ENCODE data around the gene KCNQ1.

KCNQ1 gene

DNA sequence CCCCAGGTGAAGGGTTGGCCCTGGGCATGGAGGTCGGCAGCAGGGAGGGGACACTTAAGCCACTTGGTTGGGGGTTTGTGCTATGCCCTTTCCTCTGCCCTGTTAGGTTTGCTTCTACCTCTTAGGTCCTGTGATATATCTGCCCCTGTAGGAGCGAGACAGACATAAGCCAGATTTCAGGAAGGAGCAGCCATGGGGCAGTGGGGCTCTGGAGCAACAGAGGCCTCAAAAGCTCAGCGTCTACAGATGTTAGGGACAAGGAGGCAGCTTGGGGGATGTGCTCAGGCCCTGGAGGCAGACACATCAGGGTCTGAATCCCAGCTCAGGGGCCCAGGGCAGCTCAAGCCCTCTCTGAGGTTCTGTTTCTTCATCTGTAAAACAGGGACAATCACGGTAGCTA, 282.2 kb downstream of the KCNQ1 start:
- no peak for DNase-seq (ENCODE audit: low read depth in 1 of 2, low spot score in 1 of 2)

DNA sequence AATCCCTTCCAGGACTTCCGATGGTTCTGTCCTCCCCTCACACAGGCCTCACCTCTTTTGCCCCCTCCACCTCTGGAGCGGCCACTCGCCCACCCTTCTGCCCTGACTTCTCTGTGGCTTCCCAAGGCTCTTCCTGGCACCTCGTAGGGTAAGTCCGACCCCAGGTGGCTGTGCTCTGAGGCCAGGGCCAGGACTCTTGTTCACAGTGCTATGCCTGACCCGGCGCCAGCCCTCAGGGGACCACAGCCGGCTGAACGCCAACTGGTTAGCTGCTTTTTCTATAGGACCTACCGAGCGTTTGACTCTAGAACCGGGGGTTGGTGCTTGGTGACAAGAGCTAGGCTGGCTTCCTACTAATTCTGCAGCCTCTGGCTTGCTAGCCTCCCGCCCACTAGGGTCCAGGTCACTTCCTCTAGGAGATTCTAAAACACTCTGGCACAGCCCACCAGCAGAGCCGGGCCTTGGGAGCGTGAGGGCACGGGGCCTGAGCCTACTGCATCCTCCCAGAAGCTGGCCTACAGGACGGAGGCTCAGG, 283.4 kb downstream of the KCNQ1 start:
- no peak for DNase-seq (ENCODE audit: low read depth in 1 of 2, low spot score in 1 of 2)

DNA sequence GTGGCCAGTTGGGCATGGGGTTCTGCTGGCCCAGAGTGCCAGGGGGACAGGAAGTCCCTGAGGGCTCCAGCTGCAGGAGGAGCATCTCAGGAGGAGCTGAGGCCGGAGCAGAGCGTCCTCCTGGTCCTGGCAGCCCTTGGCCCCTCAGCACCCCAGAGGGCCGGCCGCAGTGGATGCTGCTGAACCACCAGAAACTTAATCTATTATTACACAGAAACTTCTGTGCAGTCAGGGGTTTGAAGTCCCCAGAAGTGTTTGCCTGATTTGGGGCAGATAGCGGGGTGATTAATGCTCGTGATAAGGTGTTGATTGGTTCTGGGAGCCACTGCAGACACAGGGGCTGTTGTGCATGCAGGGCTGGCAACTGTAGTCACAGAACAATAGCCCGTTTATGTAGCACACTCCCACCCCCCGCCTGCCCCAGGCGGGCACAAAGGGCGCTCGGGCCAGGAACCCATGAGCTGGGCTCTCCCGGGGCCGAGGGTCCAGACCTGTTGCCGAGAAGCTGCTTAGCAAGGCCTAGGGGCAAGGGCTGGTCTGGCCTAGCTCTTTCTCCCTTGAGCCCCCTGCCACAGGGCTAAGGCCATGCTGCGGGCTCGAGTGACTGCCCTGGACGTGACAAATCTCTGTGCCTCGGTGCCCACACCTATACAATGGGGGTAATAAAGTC, 284.0 kb downstream of the KCNQ1 start:
- DNase-seq (ENCODE audit: low read depth in 1 of 2, low spot score in 1 of 2), result no peak

DNA sequence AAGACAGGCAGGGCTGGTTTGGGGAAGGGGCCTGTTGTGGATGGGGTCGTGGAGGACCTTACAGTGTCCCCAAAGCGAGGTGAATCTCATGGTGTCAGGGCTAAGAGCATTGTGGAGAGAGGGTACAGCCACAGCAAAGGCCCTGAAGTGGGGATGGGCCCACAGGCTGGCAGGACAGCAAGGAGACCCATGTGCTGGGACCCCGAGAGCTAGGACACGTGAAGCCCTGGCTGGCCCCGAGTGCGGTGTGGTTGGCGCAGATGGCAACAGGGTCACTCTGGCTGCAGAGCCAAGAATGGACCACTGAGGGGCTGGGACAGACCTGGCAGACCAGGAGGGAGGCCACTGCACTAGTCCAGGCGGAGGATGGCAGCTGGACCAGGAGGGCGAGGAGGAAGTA, 285.0 kb downstream of the KCNQ1 start:
- no peak for DNase-seq (ENCODE audit: low read depth in 1 of 2, low spot score in 1 of 2)

DNA sequence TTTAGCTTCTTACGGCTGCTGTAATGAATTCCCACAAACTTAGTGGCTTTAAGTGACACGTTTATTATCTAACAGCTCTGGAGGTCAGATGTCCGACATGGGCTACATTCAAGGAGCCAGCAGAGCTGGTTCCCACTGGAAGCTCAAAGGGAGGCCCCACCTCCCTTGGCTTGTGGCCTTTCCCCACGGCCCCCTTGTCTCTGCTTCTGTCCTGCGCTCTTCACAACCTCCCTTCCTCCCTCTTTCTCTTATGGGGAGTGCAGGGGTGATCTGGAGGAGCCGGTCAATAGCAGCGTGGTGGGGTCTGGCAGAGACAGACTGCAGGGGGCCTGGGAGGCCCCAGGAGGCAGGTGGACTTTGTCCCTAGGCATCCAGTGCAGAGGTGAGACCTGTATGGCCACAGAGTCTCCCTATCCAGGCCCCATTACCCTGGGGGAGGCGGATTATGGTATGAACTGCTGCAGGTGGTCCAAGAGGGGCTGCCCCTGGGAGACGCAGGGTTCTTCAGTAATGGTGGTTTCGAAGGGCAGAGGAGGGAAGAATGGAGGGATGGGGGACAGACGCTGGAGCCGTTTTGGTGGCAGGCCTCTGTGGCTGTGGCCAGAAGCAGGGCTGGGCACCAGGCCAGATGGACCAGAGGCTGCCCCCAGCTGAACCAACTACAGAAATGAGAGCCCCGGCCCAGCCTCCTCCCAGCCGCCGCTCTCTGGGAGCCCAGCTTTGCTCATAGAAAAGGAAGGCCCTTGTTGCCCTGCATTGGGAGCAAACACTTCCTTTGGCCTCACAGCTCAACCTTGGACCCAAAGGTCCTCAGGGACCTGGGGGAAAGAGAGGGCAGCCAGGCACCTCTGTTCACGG, 285.7 kb downstream of the KCNQ1 start:
- no peak for DNase-seq (ENCODE audit: low read depth in 1 of 2, low spot score in 1 of 2)

DNA sequence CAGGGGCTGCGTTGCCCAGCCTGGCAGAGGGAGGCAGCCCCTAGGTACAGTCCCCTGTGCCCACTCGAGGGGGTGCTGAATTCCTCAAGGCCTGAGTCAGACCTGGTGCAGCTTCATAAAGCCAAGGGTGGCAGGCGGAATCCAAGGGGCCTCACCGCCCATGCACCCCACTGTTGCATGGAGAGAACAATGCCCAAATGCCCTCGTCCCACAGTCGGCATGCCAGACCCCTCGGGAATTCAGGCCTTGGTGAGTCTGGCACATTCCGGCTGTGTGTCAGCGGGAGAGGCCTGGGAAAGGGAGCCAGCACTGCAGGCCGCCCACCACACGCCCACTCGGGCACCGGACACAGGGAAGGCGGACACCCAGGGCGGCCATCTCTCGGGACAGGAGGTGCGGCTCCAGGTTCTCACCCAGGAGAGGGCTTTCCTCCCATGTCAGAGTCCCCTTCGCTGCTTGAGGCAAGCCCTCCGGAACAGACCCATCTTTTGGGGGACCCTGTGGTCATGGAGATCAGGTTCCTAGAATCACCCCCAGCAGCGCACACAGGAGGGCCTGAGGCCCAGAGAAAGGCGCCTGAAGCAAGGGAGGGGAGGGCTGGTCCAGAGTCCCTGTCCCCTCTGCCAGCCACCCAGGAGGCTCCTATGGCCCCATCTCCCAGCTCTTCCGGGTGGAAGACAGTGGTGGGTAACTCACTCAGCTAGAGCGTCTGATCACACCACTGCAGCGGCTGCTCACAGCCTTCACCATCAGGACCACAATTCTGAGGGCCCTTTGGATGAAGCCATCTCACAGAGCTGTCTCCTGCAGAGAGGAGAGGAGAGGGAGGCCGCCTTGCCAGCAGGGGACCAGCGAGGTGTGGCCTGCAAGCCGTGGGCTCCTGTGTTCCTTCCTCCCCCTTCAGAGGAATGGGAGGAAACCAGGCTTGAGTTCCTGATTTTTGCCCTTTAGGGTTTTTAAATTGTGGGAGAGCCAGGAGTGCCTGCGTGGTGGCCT, 286.6 kb downstream of the KCNQ1 start:
- no peak for DNase-seq (ENCODE audit: low read depth in 1 of 2, low spot score in 1 of 2)

DNA sequence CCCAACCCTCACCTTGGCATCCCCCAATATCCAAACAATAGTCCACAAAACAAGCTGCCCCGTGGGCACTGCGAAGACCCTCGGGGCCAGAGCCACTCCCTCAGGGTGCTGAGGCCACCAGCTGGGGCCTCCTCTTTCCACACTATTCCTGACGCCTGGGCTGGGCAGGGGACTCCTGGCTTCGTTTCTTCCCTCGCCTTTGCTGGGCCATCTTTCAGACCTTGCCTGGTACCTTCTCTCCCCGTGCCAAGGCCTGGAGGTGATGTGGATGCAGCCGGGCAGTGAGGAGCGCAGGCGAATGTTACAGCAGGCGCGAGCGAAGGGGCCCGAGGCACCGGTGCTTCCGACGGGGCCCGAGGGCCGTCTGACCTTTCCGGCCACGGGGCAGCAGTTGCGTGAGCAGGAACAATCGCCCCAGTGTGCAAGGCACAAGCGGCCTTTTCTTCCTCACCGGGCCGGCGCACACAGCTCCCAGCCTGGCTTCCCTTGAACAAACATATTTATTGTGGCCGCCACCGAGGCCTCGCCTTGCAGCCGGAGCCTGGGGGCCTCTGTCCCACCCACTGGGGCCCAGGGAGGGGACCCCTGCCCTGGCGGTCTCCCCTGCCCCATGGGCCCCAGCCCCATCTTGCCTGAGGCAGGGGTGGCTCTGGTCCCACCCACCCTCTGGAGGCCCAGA, 287.6 kb downstream of the KCNQ1 start:
- DNase-seq (ENCODE audit: low read depth in 1 of 2, low spot score in 1 of 2), result no peak

DNA sequence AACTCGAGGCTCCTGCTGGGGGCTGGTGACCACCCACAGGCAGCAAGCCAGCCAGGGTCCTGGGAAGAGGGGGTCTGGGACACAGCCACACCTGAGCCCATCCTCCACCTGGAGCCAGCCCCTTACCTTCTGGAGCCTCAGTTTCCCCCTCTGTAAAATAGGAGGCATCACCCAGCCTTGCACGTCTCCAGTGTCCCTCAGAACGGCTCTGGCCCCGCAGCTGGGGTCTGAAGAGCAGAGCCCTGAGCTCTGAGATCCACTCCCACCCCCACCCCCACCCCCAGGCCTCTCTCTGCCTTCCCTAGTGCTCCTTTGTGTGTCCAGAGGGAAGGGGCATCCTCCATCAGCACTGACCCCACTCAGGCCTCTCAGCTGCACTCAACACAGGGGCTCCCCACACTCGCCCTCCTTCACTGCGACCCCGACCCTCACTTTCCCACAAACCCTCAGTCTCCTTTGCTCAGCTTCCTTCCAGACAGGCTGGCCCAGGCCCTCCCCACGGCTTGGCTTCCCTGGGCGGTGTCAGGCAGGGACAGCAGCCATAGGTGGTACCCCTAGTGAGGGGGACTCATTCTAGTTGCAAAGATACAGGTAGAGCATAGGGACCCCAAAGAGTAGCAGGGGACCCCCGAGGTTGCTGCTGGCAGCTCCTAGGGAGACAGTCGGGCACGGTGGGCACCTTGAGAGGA, 288.3 kb downstream of the KCNQ1 start:
- DNase-seq (ENCODE audit: low read depth in 1 of 2, low spot score in 1 of 2), result no peak

DNA sequence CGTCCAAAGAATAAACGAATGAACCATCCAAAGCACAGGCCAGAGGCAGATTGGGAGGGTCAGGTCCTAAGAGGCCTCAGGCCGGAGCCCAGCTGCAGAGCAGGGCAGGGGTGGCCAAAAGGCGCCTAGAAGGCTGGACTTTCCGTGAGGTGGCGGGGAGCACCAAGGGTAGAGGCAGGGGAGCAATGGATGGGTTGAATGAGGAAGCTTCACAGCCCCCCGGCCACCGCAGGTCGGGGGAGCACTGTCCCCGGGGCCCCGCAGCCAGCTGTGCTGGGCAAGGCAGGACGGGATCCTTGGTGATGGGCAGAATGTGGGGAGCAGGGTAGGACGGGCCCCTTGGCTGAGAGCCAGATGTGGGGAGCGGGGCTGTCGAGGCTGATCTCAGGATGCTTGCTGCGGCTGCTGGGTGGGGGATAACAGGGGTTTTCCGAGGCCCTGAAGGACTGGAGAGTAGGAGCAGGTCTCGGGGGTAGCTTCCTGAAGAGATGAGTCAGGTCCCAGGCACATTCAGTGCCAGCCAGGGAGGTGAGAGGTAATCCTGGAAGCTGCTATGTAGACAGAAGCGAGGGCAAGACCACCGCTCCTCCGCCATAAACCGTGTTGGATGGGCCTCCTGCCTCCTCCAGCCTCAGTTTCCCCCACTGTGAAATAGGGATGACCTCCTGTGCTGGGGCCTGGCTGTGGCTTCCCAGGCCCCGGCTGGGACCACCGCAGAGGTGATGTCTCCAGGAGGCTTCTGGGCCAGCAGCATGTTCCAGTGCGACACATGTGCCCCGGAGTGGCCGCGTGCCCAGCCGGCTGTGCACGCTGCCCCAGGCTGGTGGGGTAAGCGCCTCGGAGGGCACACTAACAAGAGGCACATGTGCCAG, 289.6 kb downstream of the KCNQ1 start:
- DNase-seq (ENCODE audit: low read depth in 1 of 2, low spot score in 1 of 2), result no peak

DNA sequence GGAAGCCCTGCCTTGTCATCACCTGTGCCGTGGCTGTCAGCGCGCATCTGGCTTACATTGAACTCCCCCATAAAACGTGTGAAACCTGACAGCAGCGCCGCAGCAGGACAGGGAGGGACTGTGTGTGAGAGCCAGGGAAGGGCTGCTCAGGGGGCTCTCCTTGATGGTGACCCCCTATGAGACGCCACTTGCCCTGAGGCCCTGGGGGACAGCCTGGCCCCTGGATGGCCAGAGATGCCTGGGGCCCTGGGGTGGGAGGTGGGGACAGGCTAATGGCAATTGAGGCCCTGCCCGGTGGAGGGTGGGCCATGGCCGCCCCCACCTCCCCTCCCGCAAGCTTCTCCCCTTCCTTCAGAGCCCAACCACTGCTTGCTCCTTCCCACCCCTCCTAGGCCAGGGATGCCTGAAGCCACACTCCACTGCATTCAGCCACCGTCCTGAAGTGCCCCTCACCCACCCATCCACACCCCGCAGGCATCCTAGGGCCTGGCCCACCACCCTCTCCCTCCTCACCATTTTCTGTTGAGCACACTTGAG, 290.3 kb downstream of the KCNQ1 start:
- DNase-seq (ENCODE audit: low read depth in 1 of 2, low spot score in 1 of 2), result no peak

DNA sequence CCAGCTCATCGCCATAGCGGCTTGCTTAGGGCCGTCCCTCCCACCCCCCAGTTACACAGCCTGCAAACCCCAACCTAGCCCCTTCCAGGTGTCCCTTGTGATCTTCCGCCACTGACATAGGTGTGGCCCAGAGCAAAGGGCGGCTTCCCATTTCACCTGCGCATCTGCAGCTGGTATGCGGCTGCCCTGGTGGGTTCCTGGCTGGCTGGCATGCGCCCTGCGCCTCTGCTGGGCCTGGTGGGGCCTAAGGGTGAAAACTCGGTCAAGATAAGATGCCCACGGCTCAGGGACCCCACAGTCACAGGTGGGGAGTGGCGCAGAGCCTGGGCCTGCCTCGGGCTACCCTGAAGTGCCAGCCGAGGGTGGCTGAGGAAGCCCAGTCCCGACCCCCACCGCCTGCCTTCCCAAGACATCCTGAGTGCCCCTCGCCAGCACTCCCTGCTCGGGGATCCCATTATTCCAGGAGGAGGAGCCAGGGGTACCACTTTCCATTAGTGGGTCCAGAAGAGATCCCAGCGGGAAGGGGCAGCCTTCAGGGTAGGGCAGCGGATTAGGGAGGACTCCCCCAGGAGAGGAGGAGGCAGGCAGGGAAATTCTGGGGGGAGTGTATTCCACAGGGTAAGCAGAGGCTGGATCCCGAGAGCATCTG, 291.9 kb downstream of the KCNQ1 start:
- DNase-seq (ENCODE audit: low read depth in 1 of 2, low spot score in 1 of 2), result no peak

DNA sequence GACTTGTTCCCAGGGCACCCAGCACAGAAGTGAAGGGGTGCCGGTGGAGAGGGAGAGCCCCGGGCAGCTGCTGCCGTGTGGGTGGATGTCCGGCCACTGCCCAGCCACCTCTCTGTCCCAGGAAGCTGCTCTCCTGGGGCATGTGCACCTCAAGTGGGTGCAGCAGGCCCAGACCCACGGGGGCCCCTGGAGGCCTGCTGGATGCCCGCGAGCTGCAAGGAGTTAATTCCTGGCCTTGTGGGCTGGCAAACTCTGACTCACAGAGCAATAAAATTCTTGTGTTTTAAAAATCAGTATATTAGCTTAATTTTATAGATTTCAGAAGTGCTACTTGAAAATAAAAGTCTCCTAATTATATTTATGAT, 292.4 kb downstream of the KCNQ1 start:
- DNase-seq (ENCODE audit: low read depth in 1 of 2, low spot score in 1 of 2), result no peak

DNA sequence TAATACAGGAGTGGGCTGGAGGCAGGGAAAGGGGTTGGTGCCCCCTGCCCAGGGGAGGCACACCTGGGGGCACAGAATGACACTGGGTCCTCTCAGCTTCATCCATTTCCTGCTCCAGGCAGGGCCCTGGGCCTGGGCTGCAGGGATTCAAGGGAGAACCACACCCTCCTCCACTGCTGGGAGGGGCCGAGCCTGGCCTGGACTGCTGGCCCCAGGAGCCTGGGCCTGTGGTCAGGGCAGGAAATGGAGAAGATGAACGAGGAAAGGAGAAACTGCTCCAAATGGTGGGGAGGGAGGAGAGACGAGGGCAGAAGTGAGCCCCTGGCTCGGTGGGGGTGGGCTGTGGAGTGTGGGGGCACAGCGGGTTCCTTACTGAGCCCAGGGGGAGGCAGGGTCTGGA, 293.1 kb downstream of the KCNQ1 start:
- DNase-seq (ENCODE audit: low read depth in 1 of 2, low spot score in 1 of 2), result no peak

DNA sequence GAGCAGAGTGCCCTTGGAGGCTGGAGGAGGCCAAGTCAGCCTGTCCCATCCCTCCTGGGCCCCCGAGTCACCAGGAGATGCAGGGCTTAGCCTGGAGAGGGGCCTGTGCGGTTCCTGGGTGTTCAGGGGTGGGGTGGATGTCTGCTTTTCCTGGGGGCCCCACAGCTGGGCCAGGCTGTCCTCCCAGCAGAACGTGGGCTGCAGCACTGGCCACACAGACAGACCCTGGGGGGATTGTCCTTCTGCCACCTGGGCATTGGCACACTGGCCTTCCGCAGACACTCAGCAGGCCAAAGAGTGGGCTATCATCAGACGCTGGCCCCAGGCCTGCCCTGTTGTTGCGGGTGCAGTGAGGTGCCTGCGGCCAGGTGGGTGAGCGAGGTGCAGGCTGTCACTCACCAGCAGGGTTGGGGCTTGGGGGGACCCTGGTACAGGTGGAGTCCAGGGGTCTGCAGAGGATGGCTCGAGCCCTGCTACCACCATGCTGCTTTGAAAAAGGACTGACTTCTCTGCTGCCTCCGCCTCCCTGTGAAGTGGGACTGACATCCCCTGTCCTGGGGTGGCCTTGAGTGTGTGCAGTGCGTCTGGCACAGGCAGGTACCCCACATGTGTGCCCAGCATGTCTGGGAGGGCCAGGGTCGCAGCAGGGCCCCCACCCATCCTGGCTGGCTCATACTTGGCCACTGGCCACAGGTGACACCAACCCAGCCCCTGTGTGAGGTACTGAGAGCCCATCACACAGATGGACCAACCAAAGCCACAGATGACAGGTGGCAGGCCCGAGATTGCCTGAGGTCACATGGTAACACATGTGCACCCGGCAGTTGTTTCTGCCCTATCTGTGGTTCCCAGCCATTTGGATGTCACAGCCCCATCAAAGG, 294.0 kb downstream of the KCNQ1 start:
- no peak for DNase-seq (ENCODE audit: low read depth in 1 of 2, low spot score in 1 of 2)

DNA sequence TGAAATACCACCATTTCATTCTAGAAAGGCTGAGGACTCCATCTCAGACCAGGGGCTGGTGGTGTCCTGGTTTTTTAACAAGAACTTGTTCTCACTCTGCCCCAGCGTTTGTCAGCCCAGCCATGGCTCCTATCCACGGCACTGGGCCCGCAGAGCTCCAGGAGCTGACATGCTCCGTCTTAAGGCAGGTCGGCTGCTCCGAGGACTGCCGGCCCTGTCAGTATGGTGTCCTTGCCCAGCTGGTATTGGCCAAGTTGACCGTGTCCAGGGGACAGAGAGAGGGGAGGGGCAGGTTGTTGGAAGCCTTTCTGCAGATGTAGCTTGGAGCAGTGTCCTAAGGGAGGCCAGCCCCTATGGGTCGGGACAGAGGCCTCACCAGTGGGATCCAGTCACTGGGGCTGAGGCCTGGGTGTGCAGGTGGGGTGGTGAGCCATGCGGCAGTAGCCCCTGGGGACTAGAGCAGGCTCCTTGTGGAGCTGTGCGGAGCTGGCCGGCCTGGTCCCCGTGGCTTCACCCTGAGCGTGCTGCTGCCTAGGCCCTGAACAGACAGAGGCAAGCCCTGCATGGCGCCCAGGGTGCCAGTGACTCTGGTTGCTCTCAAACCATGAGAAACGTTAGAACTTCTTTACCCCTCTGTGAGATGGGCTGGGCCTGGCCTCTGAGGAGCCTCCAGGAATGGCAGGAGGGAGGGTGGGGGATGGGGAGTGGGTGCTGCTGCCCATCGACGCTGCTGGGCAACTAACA, 294.9 kb downstream of the KCNQ1 start:
- DNase-seq (ENCODE audit: low read depth in 1 of 2, low spot score in 1 of 2), result no peak

DNA sequence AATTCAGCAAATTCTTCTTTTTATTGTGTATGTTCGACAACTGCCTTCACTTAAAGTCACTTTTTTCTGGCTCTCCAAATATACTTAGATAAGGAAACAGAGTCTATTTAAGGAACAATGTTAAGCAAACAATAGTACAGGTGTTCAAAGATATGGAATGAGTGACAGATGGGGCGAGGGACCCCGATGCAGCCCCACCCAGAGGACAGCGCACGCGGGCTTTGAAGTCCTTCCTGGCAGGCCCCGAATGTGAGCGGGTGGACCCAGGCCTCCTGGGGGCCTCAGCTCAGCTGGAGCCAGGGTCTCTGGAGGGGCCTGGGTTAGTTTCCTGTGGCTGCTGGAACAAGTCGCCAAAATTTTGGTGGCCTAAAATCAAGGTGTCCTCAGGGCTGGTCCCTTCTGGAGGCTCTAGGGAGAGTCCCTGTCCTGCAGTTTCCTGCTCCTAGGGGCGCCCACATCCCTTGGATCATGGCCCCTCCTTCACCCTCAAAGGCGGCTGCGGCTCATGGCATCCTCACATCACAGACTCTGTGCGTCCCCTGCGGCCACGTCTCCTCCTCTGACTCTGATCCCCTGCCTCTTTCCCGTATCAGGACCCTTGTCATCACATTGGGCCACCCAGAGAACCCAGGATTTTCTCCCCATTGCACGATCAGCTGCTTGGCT, 295.6 kb downstream of the KCNQ1 start:
- DNase-seq (ENCODE audit: low read depth in 1 of 2, low spot score in 1 of 2), result no peak
